Amygdala (tissue), 56 donors: ENCODE results near the gene DMAC2L.

Experiments used
- DNase-seq, 56 donors: peaks; one replicate each; lab custom pipeline; 2025; lab: John Stamatoyannopoulos, UW

The DMAC2L gene

GRCh38 chr14:50320283-50320682, 8.2 kb downstream of the DMAC2L start:
- no peak for DNase-seq

DNA sequence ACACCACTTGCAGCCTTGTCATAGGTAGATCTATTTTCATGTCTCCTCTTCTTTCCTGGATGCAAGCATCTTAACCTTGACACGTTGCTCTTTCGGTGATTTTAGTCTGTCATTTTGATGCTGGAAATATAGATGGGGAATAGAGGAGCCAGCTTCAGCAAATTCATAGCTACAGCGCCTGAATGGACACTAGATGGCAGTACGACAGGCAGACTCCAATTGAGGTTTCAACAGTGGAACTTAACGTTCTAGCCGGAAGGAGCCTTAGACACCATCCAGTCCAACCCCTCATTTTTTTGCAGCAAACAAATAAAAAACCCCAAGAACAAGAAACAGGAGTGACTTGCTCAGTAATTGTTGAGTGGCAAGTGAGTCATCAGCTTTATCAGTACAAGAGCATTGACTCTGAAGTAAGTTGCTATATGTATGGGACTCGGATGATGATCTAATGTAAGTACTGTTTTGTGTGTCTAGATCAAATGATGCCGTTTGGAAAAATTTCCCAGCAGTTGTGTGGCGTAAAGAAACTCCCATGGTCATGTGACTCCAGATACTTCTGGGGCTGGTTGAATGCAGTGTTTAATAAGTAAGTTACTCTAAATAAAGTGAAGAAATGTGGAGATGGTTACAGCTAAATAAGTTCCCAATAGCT, 9.0 kb downstream of the DMAC2L start:
- DNase-seq = peak in 47 of 56 donors; percentile 6 to 86 (median 44)

DNA sequence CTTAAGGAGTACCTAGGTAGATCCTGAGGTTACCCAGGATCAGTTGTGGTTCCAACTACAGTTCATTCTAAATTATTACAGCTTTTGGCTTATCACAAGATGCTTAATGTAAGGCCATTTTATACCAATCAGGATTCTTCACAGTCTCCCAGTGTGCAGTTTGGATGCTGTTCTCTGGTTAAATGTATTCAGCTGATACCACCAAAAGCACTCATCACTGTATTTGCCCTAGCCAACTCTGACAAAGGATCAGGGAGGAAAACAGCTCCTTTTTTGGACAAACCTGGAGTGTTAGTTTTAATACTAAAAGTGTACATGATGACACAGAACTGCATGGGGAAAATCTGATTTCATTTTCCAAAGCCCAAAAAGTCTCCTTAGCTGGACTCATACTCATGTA, 19.5 kb downstream of the DMAC2L start:
- DNase-seq = no peak

GRCh38 chr14:50333014-50333509, 20.9 kb downstream of the DMAC2L start:
- no peak for DNase-seq

DNA sequence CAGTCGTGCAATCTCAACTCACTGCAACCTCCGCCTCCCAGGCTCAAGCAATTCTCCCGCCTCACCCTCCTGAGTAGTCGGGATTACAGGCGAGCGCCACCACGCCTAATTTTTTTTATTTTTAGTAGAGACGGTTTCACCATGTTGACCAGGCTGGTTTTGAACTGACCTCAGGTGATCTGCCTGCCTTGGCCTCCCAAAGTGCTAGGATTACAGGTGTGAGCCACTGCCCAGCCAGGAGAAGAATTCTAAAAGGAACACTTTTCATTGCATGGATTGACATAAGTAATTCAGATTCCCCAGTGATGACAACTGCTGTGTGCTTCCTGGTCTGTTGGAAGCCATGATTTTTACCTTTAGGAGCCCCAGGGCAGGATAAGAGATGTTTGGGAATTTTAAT, 22.1 kb downstream of the DMAC2L start:
- no peak for DNase-seq

DNA sequence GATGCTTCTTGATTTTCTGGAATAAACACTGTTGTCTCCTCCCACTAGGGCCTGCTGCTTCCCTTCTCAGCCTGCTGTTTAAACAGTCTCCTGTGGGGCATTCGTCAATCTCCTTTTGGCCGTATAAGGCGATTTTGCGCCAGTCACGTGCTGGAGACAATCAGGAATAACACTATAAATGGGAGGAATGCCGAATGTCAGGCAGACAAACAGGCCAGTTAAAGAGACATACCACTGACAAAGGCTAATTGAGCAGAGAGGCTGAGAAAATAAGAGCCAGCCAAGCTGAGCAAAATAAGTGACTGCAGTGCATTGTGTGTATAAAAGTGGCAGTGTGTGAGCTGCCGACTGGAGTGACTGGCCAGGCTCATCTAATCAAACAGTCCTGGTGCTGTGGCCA, 23.3 kb downstream of the DMAC2L start:
- DNase-seq = peak in 52 of 56 donors; percentile 20 to 89 (median 60)

GRCh38 chr14:50335989-50336824, 24.1 kb downstream of the DMAC2L start:
- DNase-seq = peak in 43 of 56 donors; percentile 12 to 68 (median 38)

- no peak for DNase-seq
These were observed 26.5 kb downstream of the DMAC2L start for GRCh38 chr14:50338587-50338986.

DNA sequence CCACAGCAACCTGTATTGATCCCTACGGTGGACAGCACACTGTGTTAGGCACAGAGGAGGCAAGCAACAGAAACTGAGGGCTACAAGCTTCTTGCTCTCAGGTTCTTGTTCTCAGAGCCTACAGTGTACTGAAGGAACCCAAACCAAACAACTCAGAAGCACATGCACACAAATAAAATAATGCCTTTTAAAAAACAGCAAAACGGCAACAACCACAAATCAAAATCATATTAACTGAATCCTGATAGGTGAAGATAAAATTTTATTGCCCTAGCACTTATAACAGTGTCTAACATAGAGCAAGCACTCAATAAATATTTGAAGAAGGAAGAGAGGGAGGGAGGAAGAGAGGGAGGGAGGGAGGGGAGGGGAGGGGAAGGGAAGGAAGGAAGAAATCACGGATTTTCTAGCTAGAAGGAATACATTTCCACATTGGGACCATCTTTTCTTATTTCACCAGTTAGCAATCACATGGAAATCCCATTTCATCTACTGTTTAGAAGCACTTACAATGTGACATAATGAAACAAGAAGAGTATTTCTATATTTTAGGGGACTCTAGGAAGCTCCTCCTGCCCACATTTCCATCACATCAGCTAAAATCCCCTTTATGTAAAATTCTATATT, 27.2 kb downstream of the DMAC2L start:
- DNase-seq = no peak

DNA sequence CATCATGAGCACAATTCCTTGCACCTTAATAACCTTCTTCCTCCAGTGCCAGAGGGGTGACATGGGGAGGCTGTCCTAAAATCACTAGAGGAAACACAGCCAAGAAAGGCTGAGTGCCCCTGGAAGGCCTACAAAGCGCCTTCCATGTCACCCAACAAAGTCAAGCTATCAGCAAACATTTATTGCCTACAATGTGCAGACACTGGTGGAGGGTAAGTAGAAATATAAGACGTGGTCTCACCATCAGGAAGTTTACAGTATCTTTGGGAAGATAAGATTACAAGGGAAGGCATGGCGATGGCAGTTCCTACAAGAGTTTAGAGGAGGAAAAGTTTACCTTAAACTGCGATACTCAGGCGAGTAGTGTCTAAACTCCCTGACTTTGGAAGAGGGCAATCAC, 27.9 kb downstream of the DMAC2L start:
- no peak for DNase-seq

DNA sequence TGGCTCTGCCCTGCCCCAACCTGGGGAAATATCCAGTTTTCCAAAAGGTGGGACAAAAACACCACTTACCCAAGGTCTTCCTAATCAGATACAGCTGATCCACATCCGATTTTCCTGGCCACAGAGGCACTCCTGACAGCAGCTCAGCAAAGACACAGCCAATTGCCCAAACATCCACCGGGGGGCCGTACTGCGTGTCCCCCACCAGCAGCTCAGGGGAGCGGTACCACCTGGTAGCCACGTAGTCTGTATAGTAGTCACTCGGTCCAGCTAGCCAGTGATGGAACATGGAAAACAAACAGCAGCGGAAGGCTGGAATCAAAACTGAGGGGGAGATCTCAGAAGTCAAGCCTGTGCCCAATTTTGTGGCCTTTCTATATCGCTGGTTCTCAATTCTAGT, 28.8 kb downstream of the DMAC2L start:
- no peak for DNase-seq

GRCh38 chr14:50342221-50343078, 30.3 kb downstream of the DMAC2L start:
- DNase-seq = peak in 53 of 56 donors; percentile 5 to 83 (median 58)

DNA sequence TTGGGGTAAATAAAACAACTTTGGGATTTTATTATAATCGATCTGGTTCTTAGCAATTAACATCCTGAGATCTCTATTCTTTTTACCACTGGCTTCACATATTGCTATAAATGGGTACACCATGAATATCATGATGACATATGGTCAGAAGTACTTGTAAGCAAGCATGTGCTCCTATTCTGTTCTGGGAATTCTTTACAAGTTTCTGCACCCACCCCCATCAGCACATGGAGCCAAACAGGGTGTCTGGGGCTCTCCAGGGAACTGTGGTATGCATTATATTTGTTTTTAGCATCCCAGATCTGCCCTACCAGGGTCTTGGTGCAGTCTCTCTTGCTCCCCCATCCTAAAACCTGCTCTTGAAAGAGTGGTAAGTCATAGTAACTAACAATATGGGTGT, 31.3 kb downstream of the DMAC2L start:
- peak in 1 of 56 donors; percentile 16 for DNase-seq

- DNase-seq = no peak
These were observed 32.1 kb downstream of the DMAC2L start for GRCh38 chr14:50344116-50344775.

DNA sequence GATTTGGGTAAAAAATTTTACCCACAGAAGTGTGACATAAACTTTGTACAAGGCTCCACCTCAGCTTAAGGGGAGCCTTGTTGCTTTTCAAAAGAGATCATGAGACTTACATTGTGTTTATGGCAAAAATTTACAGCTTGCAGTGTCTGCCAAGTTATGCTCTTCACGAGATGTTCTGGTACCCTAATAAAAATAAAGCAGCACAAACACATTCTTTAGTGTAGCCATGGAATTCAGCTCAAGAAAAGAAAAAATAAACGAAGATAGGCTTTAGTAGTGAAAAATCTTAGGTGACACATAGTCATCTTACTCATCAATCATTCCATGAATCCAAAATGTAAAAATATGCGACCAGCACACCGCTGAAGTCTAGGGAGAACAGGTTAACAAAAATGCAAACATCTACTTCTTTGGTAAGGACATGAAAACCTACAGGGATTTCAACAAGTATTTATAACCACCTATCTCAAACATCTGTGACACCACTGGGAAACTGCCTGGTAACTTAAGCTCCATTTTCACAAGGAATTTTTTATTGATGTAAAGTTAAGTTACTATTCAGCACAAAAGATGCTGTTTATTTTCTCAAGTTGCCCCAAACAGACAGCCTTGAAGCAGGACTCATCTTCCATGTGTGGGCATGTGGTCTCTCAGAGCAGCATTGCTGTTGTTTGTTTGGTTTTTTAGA, 32.9 kb downstream of the DMAC2L start:
- DNase-seq = no peak

GRCh38 chr14:50345846-50346422, 33.8 kb downstream of the DMAC2L start:
- no peak for DNase-seq

- DNase-seq = no peak
These were observed 35.4 kb downstream of the DMAC2L start for GRCh38 chr14:50347521-50347920.

- DNase-seq = no peak
These were observed 36.8 kb downstream of the DMAC2L start for GRCh38 chr14:50348933-50349332.

- DNase-seq = no peak
These were observed 38.9 kb downstream of the DMAC2L start for GRCh38 chr14:50350975-50351374.
